ENCODE measurements around the gene DPM2. TPM values are rescaled to one million over a fixed set of nuclear protein-coding genes. Genes with fewer than 3 reads are reported as not detected.
A peak's percentile ranks its signal among the peaks of the same experiment; 100 is the strongest.

Gene DPM2
- total RNA-seq, 1 donor from 2014 or later: 29.2 TPM

GRCh38 chr9:127907867-127908659, 29.6 kb downstream of the DPM2 start:
- no peak overlapping the region for H3K4me3 Mint-ChIP-seq (ENCODE audit: unreplicated experiment)
- peaks cover 2% of the 10 kb centered on the region for H3K36me3 Mint-ChIP-seq (ENCODE audit: unreplicated experiment)
- TF ChIP-seq CTCF (IDR thresholded peaks at IDR 0.05): no peak
- H3K9me3 Mint-ChIP-seq (ENCODE audit: unreplicated experiment): no peaks in the 10 kb centered on the region
- H3K4me1 Mint-ChIP-seq (ENCODE audit: unreplicated experiment): peaks cover 41% of the 10 kb centered on the region
- DNase-seq (ENCODE audit: extremely low spot score, unreplicated experiment): no peak
- no peak overlapping the region for H3K27ac Mint-ChIP-seq (ENCODE audit: unreplicated experiment)
- H3K27me3 Mint-ChIP-seq (ENCODE audit: unreplicated experiment): no peaks in the 10 kb centered on the region

GRCh38 chr9:127905788-127906191, 31.9 kb downstream of the DPM2 start:
- H3K9me3 Mint-ChIP-seq (ENCODE audit: unreplicated experiment): no peaks in the 10 kb centered on the region
- H3K27me3 Mint-ChIP-seq (ENCODE audit: unreplicated experiment): no peaks in the 10 kb centered on the region
- peaks cover 49% of the 10 kb centered on the region for H3K4me1 Mint-ChIP-seq (ENCODE audit: unreplicated experiment)
- H3K4me3 Mint-ChIP-seq (ENCODE audit: unreplicated experiment): no peak overlapping the region
- no peak for DNase-seq (ENCODE audit: extremely low spot score, unreplicated experiment)
- no peak for TF ChIP-seq CTCF (IDR thresholded peaks at IDR 0.05)
- peak overlapping the region; percentile 80 for H3K27ac Mint-ChIP-seq (ENCODE audit: unreplicated experiment)
- H3K36me3 Mint-ChIP-seq (ENCODE audit: unreplicated experiment): no peaks in the 10 kb centered on the region

- Mint-ChIP-seq H3K4me1 (ENCODE audit: unreplicated experiment) (peaks cover 49% of the 10 kb centered on the region), H3K4me3 (ENCODE audit: unreplicated experiment) (no peak overlapping the region), H3K27ac (ENCODE audit: unreplicated experiment) (peak overlapping the region; percentile 80), H3K36me3 (ENCODE audit: unreplicated experiment) (no peaks in the 10 kb centered on the region), H3K9me3 (ENCODE audit: unreplicated experiment) (no peaks in the 10 kb centered on the region), H3K27me3 (ENCODE audit: unreplicated experiment) (no peaks in the 10 kb centered on the region)
- DNase-seq (ENCODE audit: extremely low spot score, unreplicated experiment): no peak
- no peak for TF ChIP-seq CTCF (IDR thresholded peaks at IDR 0.05)
Observed at GRCh38 chr9:127905004-127905728, 32.5 kb downstream of the DPM2 start.

GRCh38 chr9:127904561-127905003, 33.1 kb downstream of the DPM2 start:
- H3K4me1 Mint-ChIP-seq (ENCODE audit: unreplicated experiment): peaks cover 54% of the 10 kb centered on the region
- no peak for DNase-seq (ENCODE audit: extremely low spot score, unreplicated experiment)
- no peaks in the 10 kb centered on the region for H3K27me3 Mint-ChIP-seq (ENCODE audit: unreplicated experiment)
- H3K27ac Mint-ChIP-seq (ENCODE audit: unreplicated experiment): peak overlapping the region; percentile 80
- no peaks in the 10 kb centered on the region for H3K9me3 Mint-ChIP-seq (ENCODE audit: unreplicated experiment)
- no peak overlapping the region for H3K4me3 Mint-ChIP-seq (ENCODE audit: unreplicated experiment)
- no peak for TF ChIP-seq CTCF (IDR thresholded peaks at IDR 0.05)
- no peaks in the 10 kb centered on the region for H3K36me3 Mint-ChIP-seq (ENCODE audit: unreplicated experiment)
